MM.1S (cell line): ENCODE data around the gene HNMT.
A peak's percentile ranks its signal among the peaks of the same experiment; 100 is the strongest.

ENCODE experiments used
- DNase-seq: peaks from one replicate; pipeline ENCODE4 v3.0.0-alpha.2; 2015
- H2AFZ ChIP-seq: fragments of 300-600 bp; sonication (generic); 2 replicates; pipeline ENCODE4 v1.6.0; 2016; ENCODE audit warnings: antibody characterized with exemption, low read length
- H3F3A ChIP-seq: fragments of 300-600 bp; sonication (generic); 2 replicates; pipeline ENCODE4 v1.6.1; 2016; ENCODE audit warnings: mild to moderate bottlenecking, antibody characterized with exemption, low read length, moderate library complexity, mixed read lengths; ENCODE audit not compliant: insufficient read depth
- H3K27ac ChIP-seq: fragments of 300-600 bp; sonication (generic); 2 replicates; pipeline ENCODE4 v1.5.1; 2016; ENCODE audit warnings: mild to moderate bottlenecking, low read length
- H3K27me3 ChIP-seq: fragments of 300-600 bp; sonication (generic); replicated peaks from 2 replicates; pipeline ENCODE4 v1.6.0; 2016; ENCODE audit warnings: low read length; ENCODE audit not compliant: insufficient read depth
- H3K36me3 ChIP-seq: fragments of 300-600 bp; sonication (generic); replicated peaks from 2 replicates; pipeline ENCODE4 v1.6.1; 2016; ENCODE audit warnings: mild to moderate bottlenecking, low read length, mixed read lengths; ENCODE audit not compliant: insufficient read depth
- H3K4me1 ChIP-seq: fragments of 300-600 bp; sonication (generic); 2 replicates; pipeline ENCODE4 v1.6.1; 2016; ENCODE audit warnings: low read length, mixed read lengths
- H3K4me2 ChIP-seq: fragments of 300-600 bp; sonication (generic); 2 replicates; pipeline ENCODE4 v1.6.0; 2016; ENCODE audit warnings: low read depth, low read length
- H3K4me3 ChIP-seq: fragments of 300-600 bp; sonication (generic); 2 replicates; pipeline ENCODE4 v1.5.1; 2016; ENCODE audit warnings: low read length, mixed read lengths
- H3K79me2 ChIP-seq: fragments of 300-600 bp; sonication (generic); 2 replicates; pipeline ENCODE4 v1.6.1; 2016; ENCODE audit warnings: mixed run types, low read length, mixed read lengths
- H3K9ac ChIP-seq: fragments of 300-600 bp; sonication (generic); 2 replicates; pipeline ENCODE4 v1.6.1; 2016; ENCODE audit warnings: low read length, mixed read lengths
- H3K9me2 ChIP-seq: fragments of 300-600 bp; sonication (generic); replicated peaks from 2 replicates; pipeline ENCODE4 v1.6.1; 2016; ENCODE audit warnings: mild to moderate bottlenecking, low read length, mixed read lengths; ENCODE audit not compliant: insufficient read depth
- H3K9me3 ChIP-seq: fragments of 300-600 bp; sonication (generic); replicated peaks from 2 replicates; pipeline ENCODE4 v1.6.1; 2016; ENCODE audit warnings: mild to moderate bottlenecking, low read length, mixed read lengths; ENCODE audit not compliant: insufficient read depth
- H4K20me1 ChIP-seq: fragments of 300-600 bp; sonication (generic); 2 replicates; pipeline ENCODE4 v1.6.1; 2016; ENCODE audit warnings: mild to moderate bottlenecking, low read length, moderate library complexity, mixed read lengths; ENCODE audit not compliant: insufficient read depth
- EZH2 ChIP-seq: fragments of 300-600 bp; sonication (generic); optimal IDR thresholded peaks from 2 replicates; pipeline ENCODE3; 2017; ENCODE audit warnings: low read depth, mild to moderate bottlenecking, antibody characterized with exemption, low read length, mixed read lengths
- EZH2phosphoT487 ChIP-seq: fragments of 300-600 bp; sonication (generic); IDR thresholded peaks from 2 replicates; pipeline ENCODE4 v1.6.1; 2018; ENCODE audit warnings: antibody characterized with exemption, low read length
- TF ChIP-seq, protein P1 (sequence below): fragments of 300-600 bp; sonication (generic); IDR thresholded peaks from 2 replicates; pipeline ENCODE4 v1.5.1; 2016; ENCODE audit warnings: antibody characterized with exemption, low read length, mixed read lengths

The HNMT gene

DNA sequence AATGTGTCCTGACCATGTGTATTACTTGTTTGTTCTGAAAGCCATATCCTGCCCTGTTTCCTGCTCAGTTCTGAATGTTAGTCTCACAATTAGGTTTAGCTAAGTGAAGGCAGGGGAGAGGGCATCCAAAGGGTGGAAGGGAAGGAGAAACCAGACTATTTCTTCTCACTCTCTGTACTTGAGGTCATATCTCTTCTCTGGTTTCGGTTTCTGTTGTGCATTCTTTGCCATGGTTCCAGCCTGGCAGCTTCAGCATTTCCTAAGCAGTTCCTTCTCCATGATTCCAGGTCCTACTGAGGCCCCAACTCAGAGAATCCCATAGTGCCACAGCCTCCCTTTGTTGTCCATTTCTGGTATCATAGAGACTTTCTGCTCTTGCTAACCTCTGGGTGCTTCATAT lies 40.3 kb upstream of the HNMT start:
- no peaks in the 10 kb centered on the region for H3K79me2 ChIP-seq
- H3K27ac ChIP-seq = no peak overlapping the region
- H3K4me2 ChIP-seq = peak overlapping the region; percentile 4; the same call in 1 of the 2 replicates
- H2AFZ ChIP-seq = no peak overlapping the region
- no peaks in the 10 kb centered on the region for H3K36me3 ChIP-seq
- H3K9me3 ChIP-seq = no peaks in the 10 kb centered on the region
- TF ChIP-seq, protein P1, sequence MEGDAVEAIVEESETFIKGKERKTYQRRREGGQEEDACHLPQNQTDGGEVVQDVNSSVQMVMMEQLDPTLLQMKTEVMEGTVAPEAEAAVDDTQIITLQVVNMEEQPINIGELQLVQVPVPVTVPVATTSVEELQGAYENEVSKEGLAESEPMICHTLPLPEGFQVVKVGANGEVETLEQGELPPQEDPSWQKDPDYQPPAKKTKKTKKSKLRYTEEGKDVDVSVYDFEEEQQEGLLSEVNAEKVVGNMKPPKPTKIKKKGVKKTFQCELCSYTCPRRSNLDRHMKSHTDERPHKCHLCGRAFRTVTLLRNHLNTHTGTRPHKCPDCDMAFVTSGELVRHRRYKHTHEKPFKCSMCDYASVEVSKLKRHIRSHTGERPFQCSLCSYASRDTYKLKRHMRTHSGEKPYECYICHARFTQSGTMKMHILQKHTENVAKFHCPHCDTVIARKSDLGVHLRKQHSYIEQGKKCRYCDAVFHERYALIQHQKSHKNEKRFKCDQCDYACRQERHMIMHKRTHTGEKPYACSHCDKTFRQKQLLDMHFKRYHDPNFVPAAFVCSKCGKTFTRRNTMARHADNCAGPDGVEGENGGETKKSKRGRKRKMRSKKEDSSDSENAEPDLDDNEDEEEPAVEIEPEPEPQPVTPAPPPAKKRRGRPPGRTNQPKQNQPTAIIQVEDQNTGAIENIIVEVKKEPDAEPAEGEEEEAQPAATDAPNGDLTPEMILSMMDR = no peak
- no peak for TF ChIP-seq EZH2phosphoT487
- TF ChIP-seq EZH2 = no peak
- H3F3A ChIP-seq = peaks cover 5% of the 10 kb centered on the region; the same call in 1 of the 2 replicates
- no peak overlapping the region for H3K4me3 ChIP-seq
- peaks cover 21% of the 10 kb centered on the region for H3K4me1 ChIP-seq
- H4K20me1 ChIP-seq = no peaks in the 10 kb centered on the region
- peak; percentile 45 for DNase-seq
- H3K27me3 ChIP-seq = no peaks in the 10 kb centered on the region
- no peaks in the 10 kb centered on the region for H3K9me2 ChIP-seq
- no peak overlapping the region for H3K9ac ChIP-seq

DNA sequence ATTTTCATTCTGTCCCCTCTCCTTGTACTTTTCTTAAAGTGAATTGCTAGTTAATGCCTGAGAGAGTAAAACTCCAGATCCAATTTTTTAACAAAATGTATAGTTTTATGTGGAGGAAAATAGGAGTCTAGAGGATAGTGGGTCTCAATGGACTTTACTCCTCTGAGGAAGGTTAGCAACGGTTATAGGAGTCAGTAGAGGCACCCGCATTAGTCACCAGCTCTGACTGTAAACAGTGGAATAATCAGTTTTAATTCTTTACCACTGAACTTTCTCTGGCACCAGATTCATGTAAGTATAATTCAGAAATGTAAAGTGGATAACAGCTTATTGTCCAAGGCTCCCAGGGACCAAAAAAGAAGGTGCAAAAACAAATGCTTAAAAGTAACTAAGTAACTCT lies 38.7 kb upstream of the HNMT start:
- no peaks in the 10 kb centered on the region for H3K9me3 ChIP-seq
- no peaks in the 10 kb centered on the region for H3K27me3 ChIP-seq
- DNase-seq = no peak
- H3F3A ChIP-seq = peaks cover 5% of the 10 kb centered on the region; the same call in 1 of the 2 replicates
- H3K4me1 ChIP-seq = peaks cover 21% of the 10 kb centered on the region
- H3K27ac ChIP-seq = no peak overlapping the region
- no peaks in the 10 kb centered on the region for H3K9me2 ChIP-seq
- H3K9ac ChIP-seq = no peak overlapping the region
- H3K4me2 ChIP-seq = no peak overlapping the region
- H3K79me2 ChIP-seq = no peaks in the 10 kb centered on the region
- no peak overlapping the region for H2AFZ ChIP-seq
- H3K4me3 ChIP-seq = no peak overlapping the region
- no peak for TF ChIP-seq EZH2phosphoT487
- TF ChIP-seq, protein P1 = no peak
- no peak for TF ChIP-seq EZH2
- no peaks in the 10 kb centered on the region for H3K36me3 ChIP-seq
- H4K20me1 ChIP-seq = no peaks in the 10 kb centered on the region

DNA sequence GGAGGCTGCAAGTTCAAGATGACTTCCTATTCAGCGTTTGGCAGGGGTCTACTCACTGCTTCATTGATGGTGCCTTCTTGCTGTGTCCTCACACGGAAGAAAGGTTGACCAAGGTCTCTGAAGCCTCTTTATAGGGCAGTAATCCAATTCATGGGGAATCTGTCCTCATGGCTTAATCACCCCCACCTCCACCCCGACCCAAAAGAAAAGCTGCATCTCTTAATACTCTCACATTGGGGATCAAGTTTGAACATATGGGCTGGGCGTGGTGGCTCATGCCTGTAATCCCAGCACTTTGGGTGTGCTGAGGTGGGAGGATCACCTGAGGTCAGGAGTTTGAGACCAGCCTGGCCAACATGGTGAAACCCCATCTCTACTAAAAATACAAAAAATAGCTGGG lies 36.4 kb upstream of the HNMT start:
- no peak for DNase-seq
- Histone ChIP-seq H3K4me1 (peaks cover 13% of the 10 kb centered on the region), H4K20me1 (no peaks in the 10 kb centered on the region), H2AFZ (no peak overlapping the region), H3K79me2 (no peaks in the 10 kb centered on the region), H3K9me2 (no peaks in the 10 kb centered on the region), H3K9me3 (no peaks in the 10 kb centered on the region), H3K4me2 (no peak overlapping the region), H3K36me3 (no peaks in the 10 kb centered on the region), H3K9ac (no peak overlapping the region), H3K4me3 (no peak overlapping the region), H3K27me3 (no peaks in the 10 kb centered on the region), H3K27ac (no peak overlapping the region), H3F3A (no peaks in the 10 kb centered on the region)
- no peak for TF ChIP-seq EZH2

DNA sequence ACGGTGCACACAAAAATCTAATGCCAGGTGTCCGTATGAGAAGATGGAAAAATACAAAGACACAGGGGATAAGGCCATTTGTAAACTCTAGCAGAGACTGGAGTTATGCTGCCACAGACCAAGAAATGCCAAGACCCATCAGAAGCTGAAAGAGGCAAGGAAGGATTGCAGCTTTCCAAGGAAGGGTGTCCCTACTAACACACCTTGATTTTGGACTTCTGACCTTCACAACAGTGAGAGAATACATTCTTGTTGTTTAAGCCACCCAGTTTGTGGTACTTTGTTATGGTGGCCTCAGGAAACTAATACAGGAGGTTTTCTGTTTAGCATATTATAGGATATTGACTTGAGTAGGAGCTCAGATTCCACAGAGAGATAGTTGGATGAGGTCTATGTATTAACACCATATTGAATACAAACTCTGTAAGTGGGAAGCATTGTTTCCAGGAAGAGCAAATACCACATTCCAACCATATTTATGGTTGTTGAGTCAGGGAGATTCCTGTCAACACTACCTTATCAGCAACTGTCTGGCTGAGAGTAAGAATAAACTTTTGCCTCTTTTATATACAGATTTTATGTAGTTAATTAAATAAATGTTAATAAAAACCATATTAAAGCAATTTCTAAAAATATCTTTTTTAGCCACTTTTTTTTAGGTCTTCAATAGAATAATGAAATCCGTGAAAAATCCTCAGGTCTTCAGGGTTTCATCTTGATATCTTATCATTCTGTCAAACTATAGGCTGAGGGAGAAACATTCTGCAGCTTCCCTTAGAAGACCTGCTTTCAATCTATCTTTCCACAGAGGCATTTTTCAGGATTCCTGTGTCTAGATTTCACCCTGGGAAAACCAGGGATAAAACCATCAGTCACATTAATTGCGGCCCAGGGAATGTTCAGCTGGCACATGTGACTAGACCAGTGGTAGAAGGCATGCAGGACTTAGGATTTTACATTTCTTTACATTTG lies 35.4 kb upstream of the HNMT start:
- Histone ChIP-seq H3K4me1 (peaks cover 4% of the 10 kb centered on the region), H3K9me2 (no peaks in the 10 kb centered on the region), H3K4me2 (no peak overlapping the region), H3K36me3 (no peaks in the 10 kb centered on the region), H3K27ac (no peak overlapping the region), H3K9me3 (no peaks in the 10 kb centered on the region), H3K9ac (no peak overlapping the region), H3K79me2 (no peaks in the 10 kb centered on the region), H3F3A (no peaks in the 10 kb centered on the region), H2AFZ (no peak overlapping the region), H3K4me3 (no peak overlapping the region), H4K20me1 (no peaks in the 10 kb centered on the region), H3K27me3 (no peaks in the 10 kb centered on the region)
- DNase-seq = no peak
- TF ChIP-seq, protein P1 = no peak
- TF ChIP-seq EZH2 (no peak), EZH2phosphoT487 (no peak)
